ENCODE results near the gene PROSER3.
"Not testable (repeated sequence)": the region's sequence is repeated elsewhere in the genome, so short reads cannot be mapped to it uniquely, and the experiment has no call there.

PROSER3 gene

DNA sequence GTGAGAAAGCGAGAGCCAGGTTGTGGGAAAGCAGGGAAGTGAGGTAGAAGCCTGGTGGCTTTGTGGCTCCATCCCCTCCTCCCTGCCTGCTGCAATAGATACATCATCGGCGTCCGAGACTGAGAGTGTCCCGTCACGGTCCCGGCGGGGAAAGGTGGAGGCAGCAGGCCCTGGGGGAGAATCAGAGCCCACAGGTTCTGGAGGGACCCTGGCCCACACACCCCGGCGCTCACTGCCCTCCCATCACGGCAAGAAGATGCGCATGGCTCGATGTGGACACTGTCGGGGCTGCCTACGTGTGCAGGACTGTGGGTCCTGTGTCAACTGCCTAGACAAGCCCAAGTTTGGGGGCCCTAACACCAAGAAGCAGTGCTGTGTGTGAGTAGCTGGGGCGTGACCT is 35.1 kb upstream of the PROSER3 start:
- no peak for DNase-seq

- no peak for DNase-seq
These were observed 34.3 kb upstream of the PROSER3 start for GRCh38 chr19:35723671-35724070.

DNA sequence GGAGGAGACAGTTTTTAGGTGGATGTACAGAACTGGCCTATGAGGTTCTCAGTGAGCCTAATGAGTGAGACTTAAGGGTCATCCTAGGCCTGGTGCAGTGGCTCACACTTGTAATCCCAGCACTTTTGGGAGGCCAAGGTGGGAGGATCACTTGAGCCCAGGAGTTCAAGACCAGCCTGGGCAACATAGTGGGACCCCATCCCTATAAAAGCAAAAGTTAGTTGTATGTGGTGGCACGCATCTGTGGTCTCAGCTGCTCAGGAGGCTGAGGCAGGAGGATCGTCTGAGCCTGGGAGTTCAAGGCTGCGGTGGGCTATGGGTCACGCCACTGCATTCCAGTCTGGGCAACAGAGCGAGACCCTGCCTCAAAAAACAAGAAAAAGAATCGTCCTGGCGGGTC is 33.8 kb upstream of the PROSER3 start:
- not testable (repeated sequence) for DNase-seq

- DNase-seq: no peak
These were observed 33.4 kb upstream of the PROSER3 start for GRCh38 chr19:35724560-35724959.

- DNase-seq: no peak
These were observed 32.6 kb upstream of the PROSER3 start for GRCh38 chr19:35725216-35725861.

- no peak for DNase-seq
These were observed 30.7 kb upstream of the PROSER3 start for GRCh38 chr19:35727053-35727955.

DNA sequence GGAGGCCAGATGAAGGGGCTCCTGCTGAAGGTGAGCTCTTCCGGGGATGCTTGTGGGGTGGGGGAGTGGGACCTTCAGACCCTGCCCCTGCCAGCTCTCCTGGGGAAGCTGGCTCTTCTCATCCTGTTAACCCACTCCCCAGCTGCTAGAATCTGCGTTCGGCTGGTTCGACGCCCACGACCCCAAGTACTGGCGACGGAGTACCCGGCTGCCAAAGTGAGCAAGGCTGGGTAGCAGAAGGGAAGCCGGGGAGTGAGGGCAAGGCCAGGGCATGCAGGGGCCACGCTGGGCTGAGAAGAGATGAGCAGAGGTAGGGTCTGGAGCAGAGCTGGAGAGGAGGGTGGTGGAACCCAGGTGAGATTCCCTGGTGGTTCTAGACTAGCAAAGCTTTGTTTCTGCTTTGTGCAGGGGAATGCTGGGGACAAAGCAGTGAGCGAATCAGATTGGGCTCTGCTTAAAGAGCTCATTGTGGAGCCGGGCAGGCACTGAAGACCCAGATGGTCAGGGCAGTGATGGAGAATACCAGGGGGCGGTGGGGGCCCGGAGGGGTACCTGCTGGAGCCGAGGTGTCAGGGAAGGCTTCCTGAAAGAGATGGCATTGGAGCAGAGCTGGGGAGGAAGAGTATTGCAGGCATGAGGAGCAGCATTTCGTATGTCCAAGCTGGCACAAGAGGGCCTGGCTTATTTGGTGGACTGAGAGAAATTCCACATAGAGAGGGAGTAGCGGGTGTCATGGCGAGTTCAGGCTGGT is 29.8 kb upstream of the PROSER3 start:
- no peak for DNase-seq

- DNase-seq: no peak
These were observed 29.0 kb upstream of the PROSER3 start for GRCh38 chr19:35729021-35729420.

- no peak for DNase-seq
These were observed 28.2 kb upstream of the PROSER3 start for GRCh38 chr19:35729763-35730162.

- no peak for DNase-seq
These were observed 27.6 kb upstream of the PROSER3 start for GRCh38 chr19:35730326-35730725.

DNA sequence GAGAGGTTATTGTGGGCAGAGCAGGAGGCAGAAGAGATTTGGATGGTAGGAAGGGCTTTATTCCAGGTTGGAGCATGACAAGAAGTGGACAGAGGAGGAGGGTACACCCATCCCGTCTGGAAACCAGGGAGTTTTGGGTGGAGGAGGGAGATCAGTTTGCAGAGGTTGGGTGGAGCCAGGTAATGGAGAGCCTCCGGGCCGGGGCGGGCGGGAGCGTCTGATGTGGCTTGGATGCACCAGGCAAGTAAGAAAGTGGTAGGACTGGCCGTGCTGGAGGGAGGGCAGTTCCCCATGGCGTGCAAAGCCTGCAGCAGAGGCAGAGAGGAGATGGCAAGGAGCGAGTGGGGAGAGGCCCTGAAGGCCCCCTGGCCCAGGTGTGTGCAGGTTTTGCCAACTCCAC is 26.6 kb upstream of the PROSER3 start:
- no peak for DNase-seq

DNA sequence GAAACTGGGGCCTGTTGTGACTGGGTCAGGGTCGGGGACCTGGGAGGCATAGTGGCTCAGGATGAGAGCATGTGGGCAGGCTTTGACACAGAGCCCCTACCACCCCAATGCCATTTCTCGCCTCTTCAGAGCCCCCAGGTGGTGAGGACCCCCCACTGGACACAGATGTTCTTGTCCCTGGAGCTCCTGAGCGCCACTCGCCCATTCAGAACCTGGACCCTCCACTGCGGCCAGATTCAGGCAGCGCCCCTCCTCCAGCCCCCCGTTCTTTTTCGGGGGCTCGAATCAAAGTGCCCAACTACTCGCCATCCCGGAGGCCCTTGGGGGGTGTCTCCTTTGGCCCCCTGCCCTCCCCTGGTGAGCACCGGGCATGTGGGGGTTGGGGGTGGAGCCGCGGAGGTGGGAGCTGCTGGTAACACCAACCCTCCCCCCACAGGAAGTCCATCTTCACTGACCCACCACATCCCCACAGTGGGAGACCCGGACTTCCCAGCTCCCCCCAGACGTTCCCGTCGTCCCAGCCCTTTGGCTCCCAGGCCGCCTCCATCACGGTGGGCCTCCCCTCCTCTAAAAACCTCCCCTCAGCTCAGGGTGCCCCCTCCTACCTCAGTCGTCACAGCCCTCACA is 26.1 kb upstream of the PROSER3 start:
- no peak for DNase-seq

DNA sequence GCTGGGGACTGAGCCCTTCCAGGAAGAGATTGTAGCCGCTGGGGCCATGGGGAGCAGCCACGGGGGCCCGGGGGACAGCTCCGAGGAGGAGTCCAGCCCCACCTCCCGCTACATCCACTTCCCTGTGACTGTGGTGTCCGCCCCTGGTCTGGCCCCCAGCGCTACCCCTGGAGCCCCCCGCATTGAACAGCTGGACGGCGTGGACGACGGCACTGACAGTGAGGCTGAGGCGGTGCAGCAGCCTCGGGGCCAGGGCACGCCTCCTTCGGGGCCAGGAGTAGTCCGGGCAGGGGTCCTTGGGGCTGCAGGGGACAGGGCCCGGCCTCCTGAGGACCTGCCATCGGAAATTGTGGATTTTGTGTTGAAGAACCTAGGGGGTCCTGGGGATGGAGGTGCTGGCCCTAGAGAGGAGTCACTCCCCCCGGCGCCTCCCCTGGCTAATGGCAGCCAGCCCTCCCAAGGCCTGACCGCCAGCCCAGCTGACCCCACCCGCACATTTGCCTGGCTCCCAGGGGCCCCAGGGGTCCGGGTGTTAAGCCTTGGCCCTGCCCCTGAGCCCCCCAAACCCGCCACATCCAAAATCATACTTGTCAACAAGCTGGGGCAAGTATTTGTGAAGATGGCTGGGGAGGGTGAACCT is 25.3 kb upstream of the PROSER3 start:
- no peak for DNase-seq

GRCh38 chr19:35733180-35734125 is 24.5 kb upstream of the PROSER3 start:
- no peak for DNase-seq

DNA sequence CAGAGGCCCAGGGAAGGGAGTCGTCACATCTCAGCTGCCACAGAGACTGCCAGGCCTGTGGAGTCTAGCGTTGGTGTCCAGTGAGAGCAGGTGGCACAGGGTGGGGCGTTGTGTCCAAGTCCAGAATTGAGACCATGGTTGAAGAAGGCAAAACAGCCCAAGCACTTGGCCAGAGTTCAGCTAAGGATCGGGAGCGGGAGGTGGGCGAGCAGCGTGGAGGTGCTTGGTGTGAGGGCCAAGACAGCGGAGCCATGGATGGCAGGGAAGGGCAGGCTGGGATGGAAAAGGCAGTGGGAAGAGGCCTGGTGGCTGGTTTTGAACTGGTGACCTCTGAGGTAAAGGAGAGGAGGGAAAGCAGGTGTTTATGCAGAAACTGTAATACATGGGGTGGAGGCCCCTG is 23.7 kb upstream of the PROSER3 start:
- DNase-seq: no peak

DNA sequence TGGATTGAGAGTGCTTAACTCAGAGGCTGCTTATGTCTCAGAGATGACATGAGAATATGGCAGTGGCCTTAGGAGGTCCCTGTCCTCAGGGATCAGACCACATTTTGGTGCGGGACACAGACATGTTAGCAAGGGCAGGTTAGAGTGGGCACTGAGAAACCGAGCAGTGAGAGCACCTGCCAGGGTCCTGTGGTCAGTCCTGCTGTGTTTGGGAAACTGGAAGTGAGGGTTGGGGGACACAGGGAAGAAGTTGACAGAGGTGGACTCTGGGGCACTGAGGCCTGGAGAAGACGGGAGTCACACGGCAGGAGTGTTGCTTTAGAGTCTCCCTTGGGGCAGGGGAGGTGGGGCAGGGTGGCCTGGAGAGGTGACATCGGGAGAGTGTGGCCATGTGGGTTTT is 23.1 kb upstream of the PROSER3 start:
- DNase-seq: no peak

GRCh38 chr19:35736913-35737886 is 20.8 kb upstream of the PROSER3 start:
- DNase-seq: no peak

DNA sequence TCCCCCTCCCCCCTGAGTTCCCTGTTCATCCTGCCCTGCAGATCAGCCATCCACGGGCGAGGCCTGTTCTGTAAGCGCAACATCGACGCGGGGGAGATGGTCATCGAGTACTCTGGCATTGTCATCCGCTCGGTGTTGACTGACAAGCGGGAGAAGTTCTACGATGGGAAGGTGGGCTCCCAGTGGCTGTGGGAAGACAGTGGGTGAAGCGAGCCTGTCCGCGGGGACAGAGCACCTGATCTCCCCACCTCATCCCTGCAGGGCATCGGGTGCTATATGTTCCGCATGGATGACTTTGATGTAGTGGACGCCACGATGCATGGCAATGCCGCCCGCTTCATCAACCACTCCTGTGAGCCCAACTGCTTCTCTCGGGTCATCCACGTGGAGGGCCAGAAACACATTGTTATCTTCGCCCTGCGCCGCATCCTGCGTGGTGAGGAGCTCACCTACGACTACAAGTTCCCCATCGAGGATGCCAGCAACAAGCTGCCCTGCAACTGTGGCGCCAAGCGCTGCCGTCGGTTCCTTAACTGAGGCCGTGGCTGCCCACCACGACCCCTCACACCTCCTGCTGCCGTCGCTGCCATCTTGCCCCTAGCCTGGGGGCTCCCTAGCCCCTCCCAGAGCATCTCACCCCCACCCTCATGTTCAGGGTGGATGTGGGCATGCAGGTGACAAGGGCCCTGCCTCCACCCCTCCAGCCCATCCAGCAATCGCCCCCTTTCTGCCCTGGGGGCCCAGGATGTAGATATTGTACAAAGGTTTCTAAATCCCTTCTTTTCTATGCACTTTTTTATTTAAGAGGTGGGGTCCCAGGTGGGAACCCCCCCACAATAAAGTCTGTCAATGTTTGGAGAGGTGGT is 19.7 kb upstream of the PROSER3 start:
- no peak for DNase-seq

DNA sequence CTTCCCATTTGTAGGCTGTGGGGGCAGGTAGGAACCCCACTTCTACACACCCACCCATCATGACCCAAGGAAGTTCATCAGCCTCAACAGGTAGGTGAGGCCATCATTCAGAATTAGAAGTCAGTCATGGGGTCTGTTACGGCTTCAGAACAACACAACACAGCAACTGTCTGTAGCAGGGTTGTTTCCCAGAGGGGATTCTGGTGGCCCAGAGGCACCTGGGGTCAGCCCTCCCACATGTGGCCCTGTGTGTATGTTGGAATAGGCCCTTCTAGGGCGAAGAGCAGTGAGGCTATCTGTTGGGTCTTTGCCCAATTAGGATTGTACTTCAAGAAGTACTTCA is 19.1 kb upstream of the PROSER3 start:
- DNase-seq: no peak
